Cerebellar nuclear complex (tissue), 1 donor: ENCODE results near the gene RBM46.

Experiments
- DNase-seq, 2 experiments: peaks; one replicate each; lab custom pipeline; 2025; lab: John Stamatoyannopoulos, UW

RBM46 gene

GRCh38 chr4:154781126-154781982, at the start of gene RBM46:
Gene RBM46, plus strand, starts transcription at chr4:154781272. Its CDS starts 15,481 bp downstream, at chr4:154796753.
- no peak for DNase-seq

- DNase-seq, result no peak
Observed at GRCh38 chr4:154731756-154732155, 49.3 kb upstream of the RBM46 start.

GRCh38 chr4:154732669-154733068, 48.4 kb upstream of the RBM46 start:
- no peak for DNase-seq

- no peak for DNase-seq
Observed at GRCh38 chr4:154736770-154737169, 44.3 kb upstream of the RBM46 start.

- no peak for DNase-seq
Observed at GRCh38 chr4:154738426-154738825, 42.6 kb upstream of the RBM46 start.

GRCh38 chr4:154739111-154739510, 42.0 kb upstream of the RBM46 start:
- no peak for DNase-seq

- DNase-seq, result no peak
Observed at GRCh38 chr4:154740462-154740861, 40.6 kb upstream of the RBM46 start.

GRCh38 chr4:154741131-154741665, 39.9 kb upstream of the RBM46 start:
- no peak for DNase-seq

GRCh38 chr4:154741922-154742850, 38.9 kb upstream of the RBM46 start:
- DNase-seq, result no peak

- no peak for DNase-seq
Observed at GRCh38 chr4:154743683-154744340, 37.3 kb upstream of the RBM46 start, which contains the start of gene LRAT. Gene LRAT, plus strand, starts transcription at chr4:154744000. Its CDS starts 327 bp downstream, at chr4:154744327.

- no peak for DNase-seq
Observed at GRCh38 chr4:154744341-154744926, 36.6 kb upstream of the RBM46 start.

GRCh38 chr4:154757713-154758112, 23.4 kb upstream of the RBM46 start:
- no peak for DNase-seq

GRCh38 chr4:154760895-154761294, 20.2 kb upstream of the RBM46 start:
- DNase-seq, result no peak

GRCh38 chr4:154778264-154778663, 2.8 kb upstream of the RBM46 start:
- DNase-seq, result no peak

- no peak for DNase-seq
Observed at GRCh38 chr4:154779362-154779947, 1.6 kb upstream of the RBM46 start.

GRCh38 chr4:154781983-154782293, 866 bp downstream of the RBM46 start:
- no peak for DNase-seq

GRCh38 chr4:154807042-154807630, 26.1 kb downstream of the RBM46 start:
- no peak for DNase-seq

- DNase-seq, result no peak
Observed at GRCh38 chr4:154818230-154818629, 37.2 kb downstream of the RBM46 start.

- no peak for DNase-seq
Observed at GRCh38 chr4:154822775-154823174, 41.7 kb downstream of the RBM46 start.

- no peak for DNase-seq
Observed at GRCh38 chr4:154836030-154836429, 55.0 kb downstream of the RBM46 start.

GRCh38 chr4:154836513-154836912, 55.4 kb downstream of the RBM46 start:
- DNase-seq, result no peak
